Measurements from ENCODE around the gene C11orf52.
"Not testable (repeated sequence)": the region's sequence is repeated elsewhere in the genome, so short reads cannot be mapped to it uniquely, and the experiment has no call there.

Gene C11orf52

DNA sequence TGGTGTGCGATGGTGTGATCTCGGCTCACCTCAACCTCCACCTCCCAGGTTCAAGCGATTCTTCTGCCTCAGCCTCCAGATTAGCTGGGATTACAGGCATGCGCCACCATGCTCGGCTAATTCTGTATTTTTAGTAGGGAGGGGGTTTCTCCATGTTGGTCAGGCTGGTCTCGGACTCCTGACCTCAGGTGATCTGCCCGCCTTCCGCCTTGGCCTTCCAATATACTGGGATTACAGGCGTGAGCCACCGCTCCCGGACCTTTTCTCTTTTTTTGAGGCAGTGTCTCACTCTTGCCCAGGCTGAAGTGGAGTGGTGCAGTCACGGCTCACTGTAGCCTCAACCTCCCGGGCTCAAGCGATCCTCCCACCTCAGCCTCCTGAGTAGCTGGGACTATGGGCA lies 14.5 kb downstream of the C11orf52 start:
- not testable (repeated sequence) for H2BK120ac ChIP-seq (ENCODE audit: low read depth, low read length)
- no CpG with 5 or more reads among the region's 14 CpGs for WGBS (ENCODE audit: extremely low coverage, insufficient coverage, low lambda C conversion rate)

GRCh38 chr11:111933872-111934271 lies 15.2 kb downstream of the C11orf52 start:
- Histone ChIP-seq H2BK120ac (ENCODE audit: low read depth, low read length) (no peak overlapping the region), H3K36me3 (ENCODE audit: control insufficient read depth, insufficient read depth, low read length) (no peaks in the 10 kb centered on the region), H3K27ac (ENCODE audit: low read depth, low read length) (no peak overlapping the region), H2BK15ac (replicated peaks; ENCODE audit: low read depth) (no peak overlapping the region), H3K4me2 (ENCODE audit: low read length) (no peak overlapping the region), H3K79me2 (ENCODE audit: control insufficient read depth, insufficient read depth, low read length) (no peaks in the 10 kb centered on the region), H2BK5ac (ENCODE audit: low read length) (no peak overlapping the region), H3K23ac (ENCODE audit: low read length) (no peak overlapping the region), H3K79me1 (ENCODE audit: low read length) (no peaks in the 10 kb centered on the region), H3K27me3 (ENCODE audit: insufficient read depth, low read length, poor library complexity) (no peaks in the 10 kb centered on the region), H4K5ac (ENCODE audit: low read length) (no peak overlapping the region), H3K4ac (ENCODE audit: low read depth, low read length) (no peak overlapping the region), H3K56ac (ENCODE audit: low read length) (no peak overlapping the region), H2AK5ac (ENCODE audit: low read length) (no peak overlapping the region), H3K18ac (ENCODE audit: low read length) (no peak overlapping the region), H3K4me3 (ENCODE audit: low read length) (no peak overlapping the region), H4K8ac (ENCODE audit: low read depth, low read length) (no peak overlapping the region), H3K4me1 (ENCODE audit: control insufficient read depth, low read depth, low read length) (peaks cover 8% of the 10 kb centered on the region), H3K9ac (ENCODE audit: low read length) (no peak overlapping the region)
- DNase-seq = no peak
- WGBS (ENCODE audit: extremely low coverage, insufficient coverage, low lambda C conversion rate) = no CpG with 5 or more reads among the region's 1 CpG

More for the DNA sequence above, 14.5 kb downstream of the C11orf52 start:
- not testable (repeated sequence) for H3K56ac ChIP-seq (ENCODE audit: low read length); DNase-seq; H3K4me2 ChIP-seq (ENCODE audit: low read length); H3K27ac ChIP-seq (ENCODE audit: low read depth, low read length); H3K36me3 ChIP-seq (ENCODE audit: control insufficient read depth, insufficient read depth, low read length); H3K79me2 ChIP-seq (ENCODE audit: control insufficient read depth, insufficient read depth, low read length); H2BK15ac ChIP-seq (replicated peaks; ENCODE audit: low read depth); H3K79me1 ChIP-seq (ENCODE audit: low read length); H2BK5ac ChIP-seq (ENCODE audit: low read length); H3K9ac ChIP-seq (ENCODE audit: low read length); H3K23ac ChIP-seq (ENCODE audit: low read length); H4K8ac ChIP-seq (ENCODE audit: low read depth, low read length); H4K5ac ChIP-seq (ENCODE audit: low read length); H2AK5ac ChIP-seq (ENCODE audit: low read length); H3K18ac ChIP-seq (ENCODE audit: low read length); H3K4me1 ChIP-seq (ENCODE audit: control insufficient read depth, low read depth, low read length); H3K4me3 ChIP-seq (ENCODE audit: low read length); H3K27me3 ChIP-seq (ENCODE audit: insufficient read depth, low read length, poor library complexity); H3K4ac ChIP-seq (ENCODE audit: low read depth, low read length)

GRCh38 chr11:111934306-111934705 lies 15.6 kb downstream of the C11orf52 start:
- Histone ChIP-seq H3K27ac (ENCODE audit: low read depth, low read length) (no peak overlapping the region), H3K79me2 (ENCODE audit: control insufficient read depth, insufficient read depth, low read length) (no peaks in the 10 kb centered on the region), H4K5ac (ENCODE audit: low read length) (no peak overlapping the region), H3K4me3 (ENCODE audit: low read length) (no peak overlapping the region), H2BK5ac (ENCODE audit: low read length) (no peak overlapping the region), H3K79me1 (ENCODE audit: low read length) (no peaks in the 10 kb centered on the region), H3K18ac (ENCODE audit: low read length) (no peak overlapping the region), H2AK5ac (ENCODE audit: low read length) (no peak overlapping the region), H3K9ac (ENCODE audit: low read length) (no peak overlapping the region), H2BK120ac (ENCODE audit: low read depth, low read length) (no peak overlapping the region), H3K27me3 (ENCODE audit: insufficient read depth, low read length, poor library complexity) (no peaks in the 10 kb centered on the region), H3K56ac (ENCODE audit: low read length) (no peak overlapping the region), H3K4me1 (ENCODE audit: control insufficient read depth, low read depth, low read length) (peaks cover 9% of the 10 kb centered on the region), H3K4ac (ENCODE audit: low read depth, low read length) (no peak overlapping the region), H3K36me3 (ENCODE audit: control insufficient read depth, insufficient read depth, low read length) (no peaks in the 10 kb centered on the region), H3K4me2 (ENCODE audit: low read length) (no peak overlapping the region), H3K23ac (ENCODE audit: low read length) (no peak overlapping the region), H4K8ac (ENCODE audit: low read depth, low read length) (no peak overlapping the region), H2BK15ac (replicated peaks; ENCODE audit: low read depth) (no peak overlapping the region)
- no peak for DNase-seq
- no CpG with 5 or more reads among the region's 1 CpG for WGBS (ENCODE audit: extremely low coverage, insufficient coverage, low lambda C conversion rate)

DNA sequence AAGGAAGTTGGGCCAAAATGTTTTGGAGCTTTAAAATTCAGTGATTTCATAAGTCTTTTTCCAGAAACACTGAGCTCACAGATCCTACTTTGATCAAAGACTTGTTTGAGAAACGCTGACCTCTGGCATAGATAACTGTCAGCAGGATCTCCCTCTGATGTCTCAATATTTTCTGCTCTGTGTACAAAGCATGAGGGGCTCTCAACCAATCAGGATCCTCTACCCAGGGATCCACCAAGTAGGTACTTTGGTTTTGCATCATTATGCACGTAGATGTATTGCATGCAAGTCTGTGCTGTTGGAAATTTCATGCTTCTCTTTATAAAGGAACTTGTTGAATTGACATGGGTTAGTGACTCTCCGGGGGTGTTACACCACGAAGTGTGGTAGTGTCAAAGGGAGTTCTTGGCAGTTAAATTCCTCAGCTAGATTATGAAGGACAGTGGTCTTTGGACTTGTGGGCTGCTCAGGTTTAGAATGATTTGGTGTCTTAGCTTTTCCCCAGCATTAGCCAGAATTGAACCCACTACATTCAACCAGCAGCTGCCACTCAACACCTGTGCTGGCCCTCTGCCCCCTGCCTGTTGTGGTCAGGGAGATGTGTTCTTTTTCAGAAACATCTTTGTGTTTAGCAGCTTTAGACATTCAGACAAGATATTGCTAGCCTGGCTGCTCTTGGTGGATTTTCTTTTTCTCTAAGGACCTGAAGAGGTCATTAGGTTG lies 16.8 kb downstream of the C11orf52 start:
- Histone ChIP-seq H3K4me3 (ENCODE audit: low read length) (no peak overlapping the region), H2AK5ac (ENCODE audit: low read length) (no peak overlapping the region), H2BK15ac (replicated peaks; ENCODE audit: low read depth) (no peak overlapping the region), H2BK120ac (ENCODE audit: low read depth, low read length) (no peak overlapping the region), H3K9ac (ENCODE audit: low read length) (no peak overlapping the region), H4K5ac (ENCODE audit: low read length) (no peak overlapping the region), H3K18ac (ENCODE audit: low read length) (no peak overlapping the region), H3K36me3 (ENCODE audit: control insufficient read depth, insufficient read depth, low read length) (no peaks in the 10 kb centered on the region), H3K23ac (ENCODE audit: low read length) (no peak overlapping the region), H2BK5ac (ENCODE audit: low read length) (no peak overlapping the region), H3K79me1 (ENCODE audit: low read length) (no peaks in the 10 kb centered on the region), H3K56ac (ENCODE audit: low read length) (no peak overlapping the region), H3K27ac (ENCODE audit: low read depth, low read length) (no peak overlapping the region), H3K27me3 (ENCODE audit: insufficient read depth, low read length, poor library complexity) (no peaks in the 10 kb centered on the region), H4K8ac (ENCODE audit: low read depth, low read length) (no peak overlapping the region), H3K4ac (ENCODE audit: low read depth, low read length) (no peak overlapping the region), H3K79me2 (ENCODE audit: control insufficient read depth, insufficient read depth, low read length) (no peaks in the 10 kb centered on the region), H3K4me2 (ENCODE audit: low read length) (no peak overlapping the region), H3K4me1 (ENCODE audit: control insufficient read depth, low read depth, low read length) (peaks cover 9% of the 10 kb centered on the region)
- WGBS (ENCODE audit: extremely low coverage, insufficient coverage, low lambda C conversion rate) = no CpG with 5 or more reads among the region's 4 CpGs
- DNase-seq = no peak

GRCh38 chr11:111936040-111936540 lies 17.4 kb downstream of the C11orf52 start:
- Histone ChIP-seq H2AK5ac (ENCODE audit: low read length) (no peak overlapping the region), H3K27me3 (ENCODE audit: insufficient read depth, low read length, poor library complexity) (no peaks in the 10 kb centered on the region), H3K4ac (ENCODE audit: low read depth, low read length) (no peak overlapping the region), H3K4me1 (ENCODE audit: control insufficient read depth, low read depth, low read length) (peaks cover 9% of the 10 kb centered on the region), H3K4me2 (ENCODE audit: low read length) (no peak overlapping the region), H3K23ac (ENCODE audit: low read length) (no peak overlapping the region), H4K5ac (ENCODE audit: low read length) (no peak overlapping the region), H4K8ac (ENCODE audit: low read depth, low read length) (no peak overlapping the region), H3K4me3 (ENCODE audit: low read length) (no peak overlapping the region), H3K27ac (ENCODE audit: low read depth, low read length) (no peak overlapping the region), H3K79me1 (ENCODE audit: low read length) (peaks cover 3% of the 10 kb centered on the region), H2BK5ac (ENCODE audit: low read length) (no peak overlapping the region), H3K18ac (ENCODE audit: low read length) (no peak overlapping the region), H3K79me2 (ENCODE audit: control insufficient read depth, insufficient read depth, low read length) (no peaks in the 10 kb centered on the region), H3K9ac (ENCODE audit: low read length) (no peak overlapping the region), H2BK120ac (ENCODE audit: low read depth, low read length) (no peak overlapping the region), H3K36me3 (ENCODE audit: control insufficient read depth, insufficient read depth, low read length) (no peaks in the 10 kb centered on the region), H2BK15ac (replicated peaks; ENCODE audit: low read depth) (no peak overlapping the region), H3K56ac (ENCODE audit: low read length) (no peak overlapping the region)
- no CpG with 5 or more reads among the region's 3 CpGs for WGBS (ENCODE audit: extremely low coverage, insufficient coverage, low lambda C conversion rate)
- no peak for DNase-seq

DNA sequence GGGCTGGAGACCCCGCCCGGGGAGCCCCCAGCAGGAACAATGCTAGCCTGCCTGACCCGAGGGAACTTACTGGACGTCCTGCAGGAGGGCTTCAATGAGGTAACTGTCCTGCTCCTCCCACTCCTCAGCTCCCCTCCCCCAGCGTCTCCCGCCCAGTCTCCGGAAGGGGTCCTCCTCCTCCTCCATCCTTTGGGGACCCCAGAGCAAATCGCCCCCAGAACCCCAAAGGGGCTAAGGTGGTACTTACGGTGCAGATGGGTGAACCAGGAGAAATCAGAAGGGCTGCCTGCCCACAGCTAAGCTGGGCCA lies 18.7 kb downstream of the C11orf52 start:
- peaks cover 3% of the 10 kb centered on the region for H3K79me1 ChIP-seq (ENCODE audit: low read length)
- peak overlapping the region; percentile 87 for H3K56ac ChIP-seq (ENCODE audit: low read length)
- H4K5ac ChIP-seq (ENCODE audit: low read length) = no peak overlapping the region
- WGBS (ENCODE audit: extremely low coverage, insufficient coverage, low lambda C conversion rate) = no CpG with 5 or more reads among the region's 9 CpGs
- no peak overlapping the region for H2BK120ac ChIP-seq (ENCODE audit: low read depth, low read length)
- no peaks in the 10 kb centered on the region for H3K79me2 ChIP-seq (ENCODE audit: control insufficient read depth, insufficient read depth, low read length)
- no peak for DNase-seq
- peaks cover 9% of the 10 kb centered on the region for H3K4me1 ChIP-seq (ENCODE audit: control insufficient read depth, low read depth, low read length)
- peak overlapping the region; percentile 69 for H3K27ac ChIP-seq (ENCODE audit: low read depth, low read length)
- no peak overlapping the region for H4K8ac ChIP-seq (ENCODE audit: low read depth, low read length)
- H3K27me3 ChIP-seq (ENCODE audit: insufficient read depth, low read length, poor library complexity) = no peaks in the 10 kb centered on the region
- peak overlapping the region; percentile 65 for H3K9ac ChIP-seq (ENCODE audit: low read length)
- no peak overlapping the region for H2AK5ac ChIP-seq (ENCODE audit: low read length)
- H3K36me3 ChIP-seq (ENCODE audit: control insufficient read depth, insufficient read depth, low read length) = no peaks in the 10 kb centered on the region
- no peak overlapping the region for H3K4ac ChIP-seq (ENCODE audit: low read depth, low read length)
- peak overlapping the region; percentile 11 for H2BK5ac ChIP-seq (ENCODE audit: low read length)
- no peak overlapping the region for H2BK15ac ChIP-seq (replicated peaks; ENCODE audit: low read depth)
- peak overlapping the region; percentile 47 for H3K4me2 ChIP-seq (ENCODE audit: low read length)
- H3K23ac ChIP-seq (ENCODE audit: low read length) = no peak overlapping the region
- H3K18ac ChIP-seq (ENCODE audit: low read length) = peak overlapping the region; percentile 25
- peak overlapping the region; percentile 38 for H3K4me3 ChIP-seq (ENCODE audit: low read length)

All from mesendoderm (in vitro differentiated cells).